Jurkat, Clone E6-1 (cell line): ENCODE results near the gene C1orf50.
"Not testable (repeated sequence)": the region's sequence is repeated elsewhere in the genome, so short reads cannot be mapped to it uniquely, and the experiment has no call there.

Experiments
- DNase-seq: peaks from one replicate; pipeline ENCODE4 v3.0.0-alpha.2; 2011; ENCODE audit warnings: low read depth, low spot score
- H3K4me3 ChIP-seq: 2 replicates; pipeline ENCODE4 v1.5.1; 2011; ENCODE audit warnings: mild to moderate bottlenecking, low read length, control low read depth, moderate library complexity

The C1orf50 gene

DNA sequence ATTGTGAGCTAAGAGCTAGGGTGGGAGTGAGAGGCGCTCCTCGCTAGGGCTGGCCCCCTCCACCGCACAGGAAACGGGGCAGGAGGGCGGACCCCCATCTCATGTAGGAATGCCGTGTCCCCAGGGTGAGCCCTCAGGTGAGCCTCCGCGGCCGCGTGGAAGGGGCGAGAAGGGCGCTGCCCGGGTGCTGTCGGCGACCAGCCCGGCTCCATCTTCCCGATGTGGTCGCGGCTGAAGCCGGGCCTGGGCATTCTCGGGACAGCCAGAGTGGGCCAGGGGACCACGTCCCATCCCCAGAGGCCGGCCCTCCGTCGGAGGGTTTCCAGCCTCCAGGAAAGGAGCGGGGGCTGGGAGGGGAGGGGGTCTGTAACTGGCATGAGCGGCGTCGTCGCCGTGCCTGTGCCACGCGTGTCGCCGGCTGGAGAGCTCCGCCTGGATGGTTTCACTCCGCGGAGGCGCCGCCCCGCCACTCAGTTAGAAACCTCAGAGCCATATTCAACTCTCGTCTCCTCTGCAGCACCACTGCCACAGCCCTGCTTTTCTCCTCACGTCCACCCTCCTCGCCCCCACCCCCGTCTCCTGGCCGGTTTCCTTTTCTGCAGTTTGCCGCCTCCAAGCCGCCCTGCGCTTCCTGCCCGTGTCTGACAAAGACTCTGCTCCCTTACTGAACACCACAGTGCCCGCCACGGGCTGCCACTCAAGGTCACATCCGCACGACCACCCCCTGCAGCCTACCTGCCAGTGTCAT, 18.1 kb downstream of the C1orf50 start, which contains the start of gene TMEM269:
Gene TMEM269, plus strand, starts transcription at position 46 of the 748 bp plus-strand sequence. CDS start 4,903 bp downstream, outside the sequence.
- no peak for DNase-seq
- no peak within 1 kb of the TSS for H3K4me3 ChIP-seq

DNA sequence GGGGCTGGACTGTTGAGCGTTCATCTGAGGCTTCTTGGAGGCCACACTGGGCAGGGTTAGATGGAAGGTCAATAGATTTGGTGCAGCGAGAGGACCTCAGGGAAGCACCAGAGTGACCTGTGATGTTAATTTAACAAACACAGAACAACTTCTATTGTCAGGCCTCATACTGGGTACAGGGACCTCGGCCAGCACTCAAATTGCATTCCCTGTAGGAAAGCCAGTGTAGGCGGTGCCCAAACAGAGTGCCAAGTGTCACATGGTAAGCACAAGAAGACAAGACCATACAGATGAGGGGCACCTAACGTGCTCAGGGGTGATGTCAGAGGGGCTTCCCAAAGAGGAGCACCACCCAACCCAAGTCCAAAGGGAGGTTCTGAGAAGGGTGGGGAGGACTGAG, 19.0 kb downstream of the C1orf50 start:
- no peak for DNase-seq
- no peak overlapping the region for H3K4me3 ChIP-seq

DNA sequence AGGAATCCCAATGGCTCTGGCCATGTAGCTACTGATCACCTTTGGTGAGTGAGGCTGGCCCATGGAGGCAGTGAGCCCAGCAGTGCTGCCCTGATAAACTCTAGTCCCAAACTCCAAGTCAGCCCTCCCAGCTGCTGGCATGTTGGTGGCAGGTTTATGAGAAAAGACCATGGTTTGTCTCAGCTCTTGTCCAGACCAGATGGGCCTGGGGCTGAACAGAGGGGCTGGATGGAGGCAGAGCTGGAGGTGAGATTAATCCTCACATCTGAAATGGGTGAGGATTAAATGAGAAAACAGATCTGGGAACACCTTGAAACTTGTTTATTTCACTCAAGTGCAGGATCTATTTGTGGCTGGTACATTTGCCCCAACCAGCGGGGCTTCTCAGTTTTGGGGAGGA, 21.0 kb downstream of the C1orf50 start:
- H3K4me3 ChIP-seq = no peak overlapping the region
- DNase-seq = no peak

DNA sequence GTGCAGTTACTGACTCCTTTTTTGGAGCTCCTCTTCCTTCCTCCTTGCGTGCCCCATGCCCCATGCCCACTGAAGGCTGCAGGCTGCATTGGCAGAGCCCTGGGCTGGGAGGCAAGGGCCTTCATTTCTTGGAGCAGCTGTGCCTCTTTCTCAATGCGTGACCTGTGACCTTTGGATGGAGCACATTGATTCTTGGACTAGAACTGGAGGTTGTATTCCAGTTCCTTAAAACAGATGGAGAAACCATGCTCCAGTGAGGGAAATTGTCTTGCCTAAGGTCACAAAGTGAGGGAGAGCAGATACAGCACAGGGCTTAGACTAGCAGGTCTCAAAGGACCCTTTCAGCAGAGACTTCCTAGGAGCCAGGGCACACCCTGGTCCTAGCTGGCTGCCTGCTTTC, 26.8 kb downstream of the C1orf50 start:
- no peak overlapping the region for H3K4me3 ChIP-seq

DNA sequence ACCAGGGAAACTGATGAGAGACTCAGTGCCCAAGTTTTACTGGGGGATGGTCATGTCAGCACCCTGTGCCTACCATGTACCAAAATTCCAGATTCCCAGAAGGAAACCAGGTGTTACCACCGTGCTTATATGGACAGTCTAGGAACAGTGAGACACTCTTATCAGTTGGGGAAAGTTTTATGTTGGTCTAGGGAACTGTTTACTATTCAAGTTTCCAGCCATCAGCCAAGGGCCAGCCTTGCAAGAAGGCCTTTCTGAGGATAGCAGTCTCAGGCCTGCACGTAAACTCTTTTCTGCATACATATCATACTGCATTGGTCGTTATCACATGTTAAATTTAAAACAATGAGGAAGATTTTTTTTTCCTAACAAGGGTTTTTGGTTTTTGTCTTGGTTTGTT, 30.4 kb downstream of the C1orf50 start:
- H3K4me3 ChIP-seq = no peak overlapping the region
- DNase-seq = no peak

More for the DNA sequence above, 26.8 kb downstream of the C1orf50 start:
- DNase-seq = no peak

DNA sequence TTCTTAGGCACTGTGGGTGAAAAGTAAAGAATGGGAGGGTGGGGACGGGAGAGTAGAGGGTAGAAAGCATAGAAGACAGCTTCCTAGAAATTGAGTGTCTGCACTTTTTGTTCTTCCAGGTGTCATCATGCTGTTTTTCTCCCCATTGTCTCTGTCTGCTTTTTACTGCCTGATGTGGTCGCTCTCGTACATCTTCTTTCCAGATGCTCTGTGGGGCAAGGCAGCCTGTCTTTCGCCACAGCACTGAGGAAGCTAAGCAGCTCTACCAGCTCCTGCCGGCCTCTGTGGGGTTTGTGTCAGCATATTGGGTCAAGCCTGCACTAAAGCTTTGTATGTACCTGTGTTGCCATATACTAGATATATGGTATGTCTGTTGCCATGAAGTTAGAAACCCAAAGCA, 30.9 kb downstream of the C1orf50 start:
- H3K4me3 ChIP-seq = no peak overlapping the region
- DNase-seq = no peak

DNA sequence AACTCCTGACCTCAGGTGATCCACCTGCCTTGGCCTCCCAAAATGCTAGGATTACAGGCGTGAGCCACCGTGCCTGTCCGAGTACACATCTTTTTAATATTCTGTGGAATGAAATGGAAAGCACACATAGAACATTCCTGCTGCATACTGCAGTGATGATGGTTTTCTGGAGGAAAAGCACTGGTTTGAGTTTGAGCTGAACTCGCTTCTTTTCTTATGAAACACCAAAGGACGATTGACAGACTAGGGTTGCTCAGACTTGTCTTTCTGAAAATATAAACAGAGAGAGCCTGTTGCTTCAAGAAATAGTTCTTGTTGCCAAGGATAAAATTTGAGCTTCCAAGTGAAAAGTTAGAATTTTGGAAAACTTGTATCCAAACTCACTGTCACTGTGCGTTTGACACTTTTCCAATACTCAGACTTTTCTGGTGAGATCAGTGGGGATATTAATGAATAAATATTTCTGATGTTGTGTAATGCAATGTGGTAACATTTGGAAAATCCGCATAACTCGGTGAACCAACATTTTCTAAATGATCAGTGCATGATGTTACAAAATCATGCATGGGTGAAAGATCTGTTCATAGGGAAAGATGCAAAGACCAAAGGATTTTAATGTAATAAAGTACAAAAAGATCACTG, 34.9 kb downstream of the C1orf50 start:
- H3K4me3 ChIP-seq = no peak overlapping the region
- DNase-seq = no peak

DNA sequence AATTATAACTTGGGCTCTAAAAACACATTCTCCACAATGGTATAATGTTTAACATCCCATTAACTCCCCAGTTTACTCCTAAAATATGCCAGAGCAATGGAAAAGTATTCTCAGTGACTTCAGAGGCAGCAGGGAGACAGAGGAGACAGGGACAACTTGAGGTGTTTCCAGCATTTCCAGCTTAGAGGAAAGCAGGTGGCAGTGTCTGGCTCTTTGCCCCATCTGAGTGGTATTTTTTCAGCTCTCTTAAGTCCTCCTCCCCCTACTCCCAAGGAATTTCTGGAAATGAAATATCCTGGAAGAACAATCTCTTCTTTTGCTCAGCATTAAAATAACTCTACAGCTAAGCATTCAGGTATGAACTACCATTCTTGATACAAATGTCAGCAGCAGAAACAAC, 39.1 kb downstream of the C1orf50 start:
- no peak for DNase-seq
- no peak overlapping the region for H3K4me3 ChIP-seq

DNA sequence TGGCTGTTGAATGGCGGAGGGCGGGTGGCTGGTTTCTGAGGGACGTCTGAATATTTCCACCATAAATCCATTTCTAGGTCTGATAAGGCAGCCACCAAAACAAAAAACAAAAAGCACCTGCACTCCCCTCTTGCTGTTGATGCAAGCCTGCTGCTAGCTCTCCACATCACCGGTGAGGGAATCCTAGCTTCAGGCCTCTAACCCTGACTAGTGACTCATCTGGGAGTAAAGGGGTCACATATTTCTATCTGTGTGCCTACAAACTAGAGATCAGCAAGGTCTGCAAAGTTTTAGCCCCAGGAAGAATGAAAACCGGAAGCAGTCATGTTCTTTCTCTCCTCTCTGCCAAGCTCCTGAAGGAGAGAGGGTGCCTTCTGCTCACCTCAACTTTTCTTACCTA, 39.5 kb downstream of the C1orf50 start:
- H3K4me3 ChIP-seq = no peak overlapping the region
- DNase-seq = no peak

DNA sequence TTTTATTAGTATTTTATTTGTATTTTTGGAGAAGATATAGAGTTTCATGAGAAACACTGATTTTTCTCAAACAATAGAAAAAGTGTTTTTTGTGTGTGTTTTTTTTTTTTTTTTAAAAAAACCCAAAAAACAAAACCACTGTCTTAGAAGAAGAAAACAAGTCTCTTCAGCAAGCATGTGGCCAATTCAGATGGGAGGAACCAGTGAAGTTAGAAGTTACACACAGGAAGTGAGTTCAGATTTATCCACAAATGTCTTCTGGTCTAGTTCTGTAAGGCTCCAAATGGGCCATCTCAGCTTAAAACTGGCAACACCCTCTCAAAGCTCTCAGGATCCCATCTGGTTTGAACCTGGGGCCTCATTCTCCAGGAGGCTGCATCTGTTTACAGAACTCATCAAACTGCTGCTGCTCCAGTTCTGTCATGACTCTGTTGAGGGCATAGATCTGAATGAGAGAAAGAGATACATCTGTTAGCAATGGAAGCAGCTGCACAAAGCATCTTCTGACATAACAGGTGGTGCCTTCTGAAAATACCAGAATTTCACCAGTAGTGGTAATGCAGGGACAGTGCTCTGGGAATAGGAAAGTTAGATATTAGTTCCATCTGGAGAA, 40.1 kb downstream of the C1orf50 start:
- no peak overlapping the region for H3K4me3 ChIP-seq
- DNase-seq = no peak

DNA sequence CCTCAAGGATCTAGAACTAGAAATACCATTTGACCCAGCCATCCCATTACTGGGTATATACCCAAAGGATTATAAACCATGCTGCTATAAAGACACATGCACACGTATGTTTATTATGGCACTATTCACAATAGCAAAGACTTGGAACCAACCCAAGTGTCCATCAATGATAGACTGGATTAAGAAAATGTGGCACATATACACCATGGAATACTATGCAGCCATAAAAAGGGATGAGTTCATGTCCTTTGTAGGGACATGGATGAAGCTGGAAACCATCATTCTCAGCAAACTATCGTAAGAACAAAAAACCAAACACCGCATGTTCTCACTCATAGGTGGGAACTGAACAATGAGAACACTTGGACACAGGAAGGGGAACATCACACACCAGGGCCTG, 47.8 kb downstream of the C1orf50 start:
- DNase-seq, H3K4me3 ChIP-seq: not testable (repeated sequence)

DNA sequence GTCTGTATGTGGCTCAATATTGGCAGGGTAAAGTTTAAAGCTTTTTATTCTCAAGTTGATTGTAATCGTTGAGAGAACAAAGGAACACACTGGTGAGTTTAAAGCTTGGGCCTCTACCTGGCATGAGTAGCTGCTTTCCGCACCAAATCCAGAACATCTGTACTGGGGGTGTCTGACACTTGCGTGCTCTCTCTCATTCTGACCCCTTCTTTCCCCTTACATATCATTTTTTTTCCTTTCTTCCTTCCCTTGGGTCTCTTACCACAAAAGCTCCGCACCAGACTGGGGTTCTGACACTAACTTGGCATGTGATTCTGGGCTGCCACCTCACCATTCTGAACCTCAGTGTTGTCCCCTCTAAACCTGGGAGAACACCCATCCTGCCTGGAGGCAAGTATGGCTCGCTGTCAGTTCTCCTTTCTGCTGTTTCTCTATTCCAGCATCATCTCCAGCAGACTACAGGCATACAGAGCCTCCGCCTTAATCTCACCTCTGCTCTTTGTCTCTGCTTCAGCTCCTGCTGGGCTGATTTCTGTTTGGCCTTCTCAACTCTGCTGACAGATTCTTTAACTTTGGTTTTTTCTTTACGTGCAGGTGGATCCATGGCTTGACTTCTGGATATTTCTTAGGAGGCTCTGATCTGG, 49.0 kb downstream of the C1orf50 start:
- peak; percentile 10 for DNase-seq
- peak overlapping the region; percentile 80 for H3K4me3 ChIP-seq

DNA sequence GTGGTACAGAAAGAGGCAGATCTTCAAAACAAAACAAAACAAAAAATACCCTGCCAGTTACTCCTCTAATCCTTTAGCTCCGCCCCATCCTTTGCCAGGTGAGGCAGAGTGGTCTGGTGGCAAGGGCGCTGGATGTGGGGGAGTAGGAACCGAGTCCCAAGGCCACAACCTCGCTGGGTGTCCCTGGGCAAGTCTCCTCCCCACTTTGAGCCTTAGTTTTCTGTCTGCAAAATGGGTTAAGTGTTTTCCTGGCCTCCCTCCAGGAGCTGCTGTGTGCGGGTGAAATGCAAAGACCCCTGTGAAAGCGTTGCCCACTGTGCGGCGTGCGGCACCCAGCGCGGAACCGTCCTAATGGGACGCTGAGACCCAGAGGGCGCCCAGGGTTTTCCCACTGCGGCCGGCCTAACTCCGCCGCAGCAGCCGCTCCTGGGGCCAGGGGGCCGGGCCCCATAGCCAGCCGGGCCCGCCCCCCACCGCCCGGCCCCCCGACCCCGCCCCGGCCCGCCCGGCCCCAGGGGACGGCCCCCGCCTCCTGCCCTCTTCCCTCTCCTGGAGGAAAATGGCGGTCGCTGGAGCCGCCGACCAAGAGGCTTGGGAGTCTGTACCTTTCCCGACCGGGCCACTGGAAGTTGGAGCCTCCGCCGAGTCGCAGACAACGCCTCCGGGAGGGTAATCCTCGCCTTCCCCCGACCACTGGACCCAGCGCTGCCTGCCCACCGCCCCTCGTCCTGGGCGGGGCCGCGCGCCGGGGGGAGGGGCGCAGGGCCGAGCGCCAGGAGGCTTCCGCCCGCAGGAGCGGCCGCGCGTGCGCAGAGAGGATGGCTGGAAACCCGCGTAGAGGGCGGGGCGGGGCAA, 49.8 kb downstream of the C1orf50 start, which contains the start of the genes ERMAP and SVBP:
Gene ERMAP, plus strand, starts transcription at position 538 of the 855 bp plus-strand sequence. CDS start 13,327 bp downstream, outside the sequence.
Gene SVBP, minus strand, starts transcription at position 813 of the 855 bp plus-strand sequence. CDS start 853 bp downstream, outside the sequence.
- DNase-seq = peak; percentile 71

DNA sequence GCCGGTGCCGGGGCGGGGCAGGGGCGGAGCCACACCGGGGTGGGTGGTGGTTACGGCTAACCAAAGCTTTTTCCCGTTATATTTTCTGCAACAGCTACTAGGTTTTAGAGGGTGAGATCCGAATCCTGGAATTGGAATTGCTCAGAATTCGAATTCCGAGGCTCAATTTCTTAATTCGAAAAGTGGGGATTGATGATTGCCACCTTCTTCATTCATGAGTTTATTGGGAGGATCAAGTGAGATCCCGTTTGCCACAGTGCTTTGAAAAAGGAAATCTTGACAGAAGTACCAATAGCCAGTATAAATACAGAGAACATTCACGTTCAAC, 50.4 kb downstream of the C1orf50 start:
- H3K4me3 ChIP-seq = peak overlapping the region; percentile 59
- no peak for DNase-seq

More for the DNA sequence above, 49.8 kb downstream of the C1orf50 start, which contains the start of the genes ERMAP and SVBP:
- H3K4me3 ChIP-seq = peak within 1 kb of the TSS; percentile 80

DNA sequence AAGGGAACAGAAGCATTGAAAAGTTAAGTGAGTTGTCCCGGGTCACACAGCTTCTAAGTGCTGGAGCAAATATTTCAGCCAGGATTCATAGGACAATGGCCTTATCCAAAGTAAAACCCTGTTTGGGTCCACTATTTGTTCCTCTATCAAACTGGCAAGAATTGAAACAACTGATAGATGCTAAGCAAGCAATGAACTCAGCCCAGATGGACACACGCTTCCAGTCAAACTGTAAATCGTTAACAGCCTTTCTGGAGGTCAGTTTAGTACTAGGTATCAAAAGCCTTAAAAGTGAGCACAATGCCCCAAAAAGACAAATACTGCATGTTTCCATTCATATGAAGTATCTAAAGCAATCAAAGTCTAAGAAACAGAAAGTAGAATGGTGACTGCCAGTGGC, 50.9 kb downstream of the C1orf50 start:
- DNase-seq = no peak
- no peak overlapping the region; the same call in 1 of the 2 replicates for H3K4me3 ChIP-seq

DNA sequence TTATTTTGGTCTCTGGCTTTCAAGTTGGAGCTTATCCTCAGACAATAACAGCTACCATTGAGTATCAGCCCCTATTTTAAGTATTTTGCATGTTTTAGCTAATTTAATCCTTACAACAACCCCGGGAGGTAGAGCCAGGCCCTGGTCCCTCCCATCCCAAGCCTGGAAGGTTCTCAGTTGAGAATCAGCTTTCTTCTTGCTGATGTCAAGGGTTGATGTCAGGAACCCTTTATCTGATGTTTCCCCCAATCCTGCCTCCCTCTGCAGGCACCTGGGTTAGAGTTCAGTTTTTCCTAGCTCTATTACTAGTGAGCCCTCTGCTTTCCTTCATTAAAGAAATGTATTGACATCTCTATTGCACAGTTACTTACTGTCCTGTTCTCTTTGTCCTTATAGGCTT, 53.8 kb downstream of the C1orf50 start:
- H3K4me3 ChIP-seq = no peak overlapping the region
- no peak for DNase-seq

DNA sequence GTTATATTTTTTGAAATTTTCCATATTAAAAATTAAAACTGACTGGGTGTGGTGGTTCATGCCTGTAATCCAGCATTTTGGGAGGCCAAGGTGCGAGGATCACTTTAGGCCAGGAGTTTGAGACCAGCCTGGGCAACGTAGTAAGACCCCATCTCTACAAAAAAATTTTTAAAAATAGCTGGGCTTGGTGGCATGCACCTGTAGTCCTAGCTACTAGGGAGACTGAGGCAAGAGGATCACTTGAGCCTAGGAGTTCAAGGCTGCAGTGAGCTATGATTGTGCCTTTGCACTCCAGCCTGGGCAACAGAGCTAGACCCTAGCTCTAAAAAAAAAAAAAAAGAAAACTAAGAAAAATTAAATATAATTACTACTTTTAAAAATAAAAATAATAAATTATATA, 54.6 kb downstream of the C1orf50 start:
- no peak overlapping the region for H3K4me3 ChIP-seq
- no peak for DNase-seq

DNA sequence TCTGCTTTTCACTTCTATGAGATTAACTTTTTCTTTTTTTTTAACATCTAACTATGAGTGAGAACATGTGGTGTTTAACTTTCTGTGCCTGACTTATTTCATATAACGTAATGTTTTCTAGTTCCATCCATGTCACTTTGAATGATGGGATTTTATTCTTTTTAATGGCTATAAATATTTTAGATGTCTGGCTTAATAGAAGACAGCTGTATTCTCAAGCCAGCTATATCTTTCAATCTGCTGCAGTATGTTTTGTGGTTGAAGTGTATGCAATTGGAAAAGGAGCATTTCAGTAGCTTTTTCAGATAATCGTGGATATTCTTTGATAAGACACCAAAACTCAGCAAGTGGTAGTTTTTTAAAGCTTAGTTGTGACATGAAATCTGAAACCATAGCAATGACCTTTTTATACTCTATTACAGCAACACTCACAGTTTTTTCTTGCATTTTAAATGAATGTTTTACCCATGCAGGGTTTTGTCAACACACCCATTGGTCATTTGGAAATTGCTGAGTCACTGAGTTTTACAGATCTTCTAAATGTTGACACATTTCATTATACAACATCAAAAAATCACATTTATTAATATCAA, 55.8 kb downstream of the C1orf50 start:
- no peak for DNase-seq
- no peak overlapping the region for H3K4me3 ChIP-seq
